HG02571 (cell line): ENCODE data around the gene EFCAB14.
"Not testable (repeated sequence)": the region's sequence is repeated elsewhere in the genome, so short reads cannot be mapped to it uniquely, and the experiment has no call there.

ENCODE experiments used
- ATAC-seq: cut with Tn5 transposase; IDR thresholded peaks from one replicate; pipeline ENCODE4 v1.9.1; 2021; ENCODE audit warnings: mild to moderate bottlenecking, moderate library complexity; ENCODE audit not compliant: unreplicated experiment

EFCAB14 gene

DNA sequence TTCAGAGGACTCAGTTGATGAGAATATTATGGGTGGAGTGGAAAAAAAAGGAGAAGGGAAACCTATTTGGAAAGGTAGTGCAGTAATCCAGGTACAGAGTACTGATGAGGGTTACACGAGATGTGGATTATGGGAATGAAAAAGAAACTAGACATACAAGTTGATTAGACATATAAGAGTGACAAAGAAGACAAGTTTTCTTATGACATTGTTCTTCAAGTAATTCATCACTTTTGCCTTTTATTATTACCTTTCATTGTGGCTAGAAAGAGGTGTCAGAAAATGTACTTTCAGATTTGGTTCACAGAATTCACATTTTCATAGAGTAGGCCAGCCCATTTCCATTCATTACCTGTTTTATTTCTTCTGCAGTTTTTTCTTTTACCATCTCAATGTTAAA lies 61.1 kb downstream of the EFCAB14 start:
- no peak for ATAC-seq

GRCh38 chr1:46656643-46657042 lies 62.3 kb downstream of the EFCAB14 start:
- ATAC-seq, result no peak

DNA sequence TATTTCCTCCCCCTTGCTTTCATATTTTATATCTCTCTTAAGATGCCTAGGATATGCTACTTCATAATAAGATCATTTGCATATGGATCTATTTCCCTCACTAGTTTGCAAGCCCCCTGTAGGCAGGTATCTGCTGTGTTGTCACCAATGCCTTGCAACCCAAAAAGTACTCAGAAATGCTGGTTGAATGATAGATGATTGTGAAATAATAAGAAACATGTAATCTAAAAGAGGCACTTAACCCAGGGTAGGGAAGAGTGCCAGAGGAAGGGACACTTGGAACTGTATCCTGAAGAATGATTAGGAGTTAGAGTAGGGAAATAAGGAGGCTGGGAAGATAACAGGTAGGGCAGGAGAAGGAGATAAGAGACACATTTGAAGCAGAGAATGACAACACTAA lies 63.1 kb downstream of the EFCAB14 start:
- no peak for ATAC-seq

- ATAC-seq, result not testable (repeated sequence)
These were observed 64.2 kb downstream of the EFCAB14 start for GRCh38 chr1:46654698-46655097.

- no peak for ATAC-seq
These were observed 64.9 kb downstream of the EFCAB14 start for GRCh38 chr1:46654012-46654411.

DNA sequence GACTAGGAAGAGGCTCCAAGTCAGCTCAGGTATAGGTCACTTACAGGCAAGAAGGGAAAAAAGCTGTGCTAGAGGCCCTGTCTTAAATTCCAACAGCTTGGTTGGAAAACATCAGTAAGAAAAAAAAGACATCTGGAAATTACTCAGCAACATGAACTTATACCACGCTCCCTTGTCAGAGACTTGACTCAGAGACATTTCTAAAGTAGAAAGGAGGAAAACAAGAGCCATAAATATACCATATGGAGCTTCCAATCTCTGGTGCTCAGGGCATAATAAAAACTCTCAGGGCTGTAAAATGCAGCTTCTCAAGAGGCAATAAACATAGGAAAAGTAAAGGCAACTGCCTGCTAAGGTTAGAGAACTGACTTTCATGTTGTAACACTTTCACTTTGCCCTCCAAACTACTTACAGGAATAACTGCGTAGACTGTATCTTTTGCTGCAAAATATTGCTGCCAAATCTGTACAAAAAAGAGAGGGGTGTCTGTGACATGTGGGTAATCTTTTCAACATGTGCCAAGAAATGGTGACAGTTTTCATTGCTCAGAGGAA lies 65.4 kb downstream of the EFCAB14 start:
- ATAC-seq, result no peak

DNA sequence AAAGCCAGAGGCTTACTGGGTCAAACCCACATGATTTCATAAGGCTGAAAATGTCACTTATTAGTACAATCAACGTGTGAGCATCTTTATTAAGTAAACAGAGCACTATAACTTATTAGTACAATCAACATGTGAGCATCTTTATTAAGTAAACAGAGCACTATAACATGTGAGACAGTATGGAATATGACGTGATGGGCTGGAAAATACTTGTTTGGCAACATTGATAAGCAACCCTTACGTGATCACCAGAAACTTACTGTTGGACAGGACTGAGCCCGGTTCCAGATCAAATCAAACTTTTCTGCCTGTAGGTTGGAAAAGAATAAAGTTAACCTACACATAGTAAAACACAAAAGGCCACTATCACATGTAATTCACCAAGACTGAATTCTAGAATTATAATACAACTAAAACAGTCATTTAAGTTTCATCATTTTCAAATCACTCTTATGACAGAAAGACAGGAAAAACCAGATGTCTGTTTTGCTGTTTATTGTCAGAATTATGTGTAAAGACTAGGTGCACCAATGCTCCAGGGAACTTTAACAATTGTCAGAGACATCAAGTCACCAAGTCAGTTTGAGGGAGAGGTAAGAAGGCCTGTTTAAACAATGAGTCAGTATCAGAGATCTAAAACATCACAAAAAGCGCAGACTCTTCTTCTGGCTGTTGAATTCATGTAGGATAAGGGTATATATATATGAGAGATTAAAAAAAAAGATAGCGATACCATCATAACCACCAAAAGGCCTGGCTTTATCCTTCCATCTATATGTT lies 66.4 kb downstream of the EFCAB14 start:
- ATAC-seq, result no peak

DNA sequence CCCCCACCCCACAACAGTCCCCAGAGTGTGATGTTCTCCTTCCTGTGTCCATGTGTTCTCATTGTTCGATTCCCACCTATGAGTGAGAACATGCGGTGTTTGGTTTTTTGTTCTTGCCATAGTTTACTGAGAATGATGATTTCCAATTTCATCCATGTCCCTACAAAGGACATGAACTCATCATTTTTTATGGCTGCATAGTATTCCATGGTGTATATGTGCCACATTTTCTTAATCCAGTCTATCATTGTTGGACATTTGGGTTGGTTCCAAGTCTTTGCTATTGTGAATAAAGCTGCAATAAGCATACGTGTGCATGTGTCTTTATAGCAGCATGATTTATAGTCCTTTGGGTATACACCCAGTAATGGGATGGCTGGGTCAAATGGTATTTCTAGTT lies 67.8 kb downstream of the EFCAB14 start:
- not testable (repeated sequence) for ATAC-seq

DNA sequence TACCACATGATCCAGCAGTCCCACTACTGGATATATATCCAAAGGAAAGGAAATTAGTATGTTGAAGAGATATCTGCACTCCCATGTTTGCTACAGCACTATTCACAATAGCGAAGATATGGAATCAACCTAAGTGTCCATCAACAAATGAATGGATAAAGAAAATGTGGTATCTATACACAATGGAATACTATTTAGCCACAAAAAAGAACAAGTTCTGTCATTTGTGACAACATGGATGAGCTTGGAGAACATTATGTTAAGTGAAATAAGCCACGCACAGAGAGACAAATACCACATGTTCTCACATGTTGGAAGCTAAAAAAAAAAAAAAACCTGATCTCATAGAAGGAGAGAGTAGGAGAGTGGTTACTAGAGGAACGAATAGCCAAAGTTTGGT lies 68.4 kb downstream of the EFCAB14 start:
- no peak for ATAC-seq

DNA sequence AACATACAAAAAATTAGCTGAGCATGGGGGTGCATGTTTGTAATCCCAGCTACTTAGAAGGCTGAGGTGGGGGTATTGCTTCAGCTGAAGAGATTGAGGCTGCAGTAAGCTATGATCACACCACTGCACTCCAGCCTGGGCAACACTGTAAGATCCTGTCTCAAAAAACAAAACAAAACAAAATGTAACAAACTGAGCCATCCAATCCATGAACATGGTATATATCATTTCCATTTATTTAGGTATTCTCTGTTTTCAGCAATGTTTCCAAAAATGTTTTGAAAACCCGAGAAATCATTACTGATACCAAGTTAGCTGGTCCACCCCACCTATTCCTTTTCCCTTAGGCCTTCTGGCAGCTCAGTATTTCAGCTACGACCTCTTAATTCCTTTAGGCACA lies 69.2 kb downstream of the EFCAB14 start:
- ATAC-seq, result no peak

GRCh38 chr1:46647611-46648010 lies 71.3 kb downstream of the EFCAB14 start:
- ATAC-seq, result no peak

GRCh38 chr1:46646844-46647243 lies 72.1 kb downstream of the EFCAB14 start:
- no peak for ATAC-seq

GRCh38 chr1:46646331-46646730 lies 72.6 kb downstream of the EFCAB14 start:
- no peak for ATAC-seq

DNA sequence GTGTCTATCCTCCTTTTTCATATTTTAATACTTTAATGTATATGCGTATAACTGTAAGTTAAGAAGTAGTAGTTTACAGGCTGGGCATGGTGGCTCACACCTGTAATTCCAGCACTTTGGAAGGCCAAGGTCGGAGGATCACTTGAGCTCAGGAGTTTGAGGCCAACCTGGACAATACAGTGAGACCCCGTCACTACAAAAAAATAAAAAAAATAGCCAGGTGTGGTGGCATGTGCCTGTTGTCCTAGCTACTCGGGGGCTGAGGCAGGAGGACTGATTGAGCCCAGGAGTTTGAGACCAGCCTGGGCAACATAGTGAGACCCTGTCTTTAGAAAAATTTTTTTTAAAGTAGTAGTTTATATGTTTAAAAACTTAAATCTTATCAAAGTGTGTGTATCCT lies 73.1 kb downstream of the EFCAB14 start:
- no peak for ATAC-seq

DNA sequence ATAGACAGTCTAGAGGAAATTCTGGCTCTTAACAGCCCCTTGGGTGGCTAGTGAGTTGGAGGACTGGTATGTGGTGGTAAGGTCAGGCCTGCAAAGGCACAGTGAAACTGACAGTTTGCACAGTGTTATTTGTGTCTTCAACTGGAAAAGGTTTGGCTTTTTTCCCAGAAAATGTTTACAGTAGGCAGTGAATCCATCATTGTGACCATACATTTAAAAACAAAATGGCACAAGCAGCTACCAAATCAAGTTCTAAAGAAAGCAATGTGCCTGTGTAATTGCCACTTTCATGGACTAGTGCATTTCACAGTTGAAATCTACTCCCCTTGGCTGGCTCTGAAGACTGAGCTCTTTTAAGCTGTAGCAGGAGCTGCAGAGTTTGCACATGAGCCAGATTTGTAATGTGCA lies 75.5 kb downstream of the EFCAB14 start:
- no peak for ATAC-seq

DNA sequence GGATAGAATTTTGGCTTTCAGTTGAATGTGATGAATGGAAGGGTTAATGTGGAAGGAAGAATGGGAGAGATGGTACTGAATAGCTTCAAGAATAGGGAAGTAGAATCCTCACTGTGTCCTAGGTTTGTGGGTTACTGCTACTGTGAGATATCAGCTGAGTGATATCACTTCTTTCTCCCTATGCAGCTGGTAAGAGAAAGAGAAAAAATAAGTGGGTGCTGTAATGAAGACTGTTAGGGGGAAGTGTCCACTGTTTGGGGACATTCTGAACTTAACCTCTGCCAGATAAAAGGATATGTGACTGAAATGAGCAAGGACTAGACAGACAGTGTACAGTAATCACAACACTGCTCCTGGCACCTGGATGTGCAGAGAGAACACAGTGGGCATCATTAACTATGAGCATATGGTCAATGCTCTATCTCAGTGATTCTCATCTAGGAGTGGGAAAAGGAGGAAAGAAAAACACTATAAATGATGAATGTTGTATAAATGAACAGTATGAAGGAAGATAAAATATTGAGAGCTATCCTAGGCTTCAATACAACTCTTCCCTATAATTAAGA lies 76.7 kb downstream of the EFCAB14 start:
- no peak for ATAC-seq

GRCh38 chr1:46639547-46639946 lies 79.4 kb downstream of the EFCAB14 start:
- ATAC-seq, result no peak

GRCh38 chr1:46638921-46639320 lies 80.0 kb downstream of the EFCAB14 start:
- ATAC-seq, result no peak

DNA sequence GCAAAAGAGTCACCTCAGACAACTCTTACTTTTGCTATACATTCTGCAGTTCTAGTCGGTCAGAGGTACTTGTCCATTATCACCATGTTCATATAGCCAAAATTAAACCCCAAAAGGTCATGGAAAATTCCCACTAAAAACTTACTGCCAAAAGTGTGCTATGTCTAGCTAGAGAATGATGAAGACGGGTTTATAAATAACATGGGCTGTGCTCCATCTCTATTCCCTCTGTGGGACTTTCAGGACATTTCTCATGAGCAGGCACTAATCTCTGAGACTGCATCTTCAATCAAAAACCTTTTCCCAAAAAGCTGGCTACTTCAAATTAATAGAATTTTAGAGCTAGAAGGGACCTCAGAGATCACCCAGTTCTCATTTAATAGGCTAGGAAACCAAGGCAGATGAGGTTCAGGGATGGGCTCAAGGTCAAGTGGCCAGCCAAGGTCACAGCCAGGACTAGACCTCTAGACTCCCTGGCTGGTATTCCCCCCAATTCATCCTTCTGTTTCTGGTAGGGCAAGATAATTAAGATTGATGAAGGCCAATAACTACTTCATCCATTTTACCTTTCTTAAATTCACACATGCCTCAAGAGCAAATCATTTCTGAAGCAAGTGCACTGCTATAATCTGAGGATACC lies 81.3 kb downstream of the EFCAB14 start:
- no peak for ATAC-seq

DNA sequence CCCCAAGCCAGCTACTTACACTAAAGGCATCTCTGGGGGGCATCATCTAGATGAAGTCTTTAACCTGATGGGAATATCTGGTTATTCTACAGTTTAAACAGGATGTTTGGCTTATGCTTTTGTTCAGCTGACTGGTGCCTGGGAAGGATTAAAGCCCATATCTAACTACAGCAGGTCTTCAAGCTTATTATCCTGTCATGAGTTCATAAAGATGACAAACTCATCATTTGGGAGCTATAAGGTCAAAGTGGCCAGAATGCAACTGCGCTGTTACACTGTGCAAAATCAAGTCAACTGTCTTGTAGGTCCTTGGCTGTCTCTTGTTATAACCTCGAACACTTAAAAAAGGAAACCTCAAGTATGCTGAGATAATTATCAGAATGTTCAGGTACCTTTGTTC lies 83.7 kb downstream of the EFCAB14 start:
- ATAC-seq, result no peak

DNA sequence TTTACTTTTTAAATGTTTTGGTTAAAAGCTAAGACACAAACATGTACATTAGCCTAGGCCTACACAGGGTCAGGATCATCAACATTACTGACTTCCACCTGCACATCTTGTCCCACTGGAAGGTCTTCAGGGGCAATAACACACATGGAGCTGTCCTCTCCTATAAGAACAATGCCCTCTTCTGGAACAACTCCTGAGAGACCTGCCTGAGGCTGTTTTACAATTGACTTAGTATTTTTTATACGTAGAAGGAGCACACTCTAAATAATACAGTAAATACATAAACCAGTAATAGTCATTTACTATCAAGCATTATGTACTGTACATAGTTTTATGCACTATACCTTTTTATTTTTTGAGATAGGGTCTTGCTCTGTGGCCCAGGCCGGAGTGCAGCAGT lies 88.2 kb downstream of the EFCAB14 start:
- ATAC-seq, result no peak
